Measurements from ENCODE around the gene URB1.
A peak's percentile ranks its signal among the peaks of the same experiment; 100 is the strongest.
"Not testable (repeated sequence)": the region's sequence is repeated elsewhere in the genome, so short reads cannot be mapped to it uniquely, and the experiment has no call there.

URB1 gene

GRCh38 chr21:32281531-32281930 lies 111.3 kb downstream of the URB1 start:
- FAIRE-seq, result no peak

- FAIRE-seq, result no peak
These were observed 113.5 kb downstream of the URB1 start for GRCh38 chr21:32279377-32279680.

- FAIRE-seq, result peak; percentile 83
These were observed 114.1 kb downstream of the URB1 start, which contains the start of gene MIS18A for GRCh38 chr21:32278518-32279376. TSS of gene MIS18A (minus strand) at chr21:32279049. CDS start at chr21:32279014, 35 bp downstream.

- FAIRE-seq, result no peak
These were observed 114.7 kb downstream of the URB1 start for GRCh38 chr21:32278103-32278502.

GRCh38 chr21:32276671-32277070 lies 116.1 kb downstream of the URB1 start:
- no peak for FAIRE-seq

GRCh38 chr21:32270748-32271147 lies 122.1 kb downstream of the URB1 start:
- FAIRE-seq, result no peak

GRCh38 chr21:32265321-32265720 lies 127.5 kb downstream of the URB1 start:
- FAIRE-seq, result not testable (repeated sequence)

- no peak for FAIRE-seq
These were observed 130.9 kb downstream of the URB1 start for GRCh38 chr21:32261929-32262328.
